ENCODE measurements around the gene NFKBIE.

- TF ChIP-seq CTCF (IDR thresholded peaks at IDR 0.05; ENCODE audit: low read depth, low read length, missing input control) (no peak), REST (IDR thresholded peaks at IDR 0.05) (no peak), GABPA (IDR thresholded peaks at IDR 0.05 in 1 of 2, conservative IDR thresholded peaks at IDR 0.05 in 1 of 2) (no peak), JUND (IDR thresholded peaks at IDR 0.05) (no peak)
These were observed 19.5 kb upstream of the NFKBIE start for GRCh38 chr6:44284867-44285266.

Measured in liver (tissue), 3 donors.